Measurements from ENCODE around the gene SLC5A6.

The SLC5A6 gene

DNA sequence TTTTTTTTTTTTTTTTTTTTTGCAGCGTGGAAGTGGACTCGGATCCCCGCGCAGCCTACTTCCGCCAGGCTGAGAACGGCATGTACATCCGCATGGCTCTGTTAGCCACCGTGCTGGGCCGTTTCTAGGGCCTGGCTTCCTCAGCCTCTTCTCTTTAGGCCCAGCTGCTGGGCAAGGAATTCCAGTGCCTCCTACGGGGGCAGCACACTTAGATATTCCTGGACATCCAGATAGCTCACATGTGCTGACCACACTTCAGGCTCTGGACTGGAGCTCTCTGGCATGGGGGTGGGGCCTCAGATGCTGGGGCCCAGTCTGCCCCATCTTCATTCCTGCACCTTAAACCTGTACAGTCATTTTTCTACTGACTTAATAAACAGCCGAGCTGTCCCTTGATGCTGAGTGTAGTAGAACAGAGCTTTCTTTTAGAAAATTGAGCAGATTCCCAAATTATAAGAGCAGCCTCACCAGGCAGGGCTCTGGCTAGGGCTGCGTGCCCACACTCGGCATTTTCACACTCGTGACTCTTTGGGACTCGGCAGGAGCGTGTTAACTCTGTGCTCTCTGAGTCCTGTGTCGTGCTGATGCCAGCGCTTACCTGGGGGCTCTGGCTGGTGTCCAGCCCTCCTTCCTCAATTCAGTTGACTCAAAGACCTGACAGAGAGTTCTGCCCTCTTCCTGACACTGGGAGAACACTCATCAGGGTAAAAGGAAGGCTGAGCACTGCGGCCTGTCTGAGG lies 31.5 kb upstream of the SLC5A6 start:
- no peak overlapping the region for H3K4me3 Mint-ChIP-seq
- H3K36me3 Mint-ChIP-seq = peaks cover 32% of the 10 kb centered on the region
- CTCF ChIA-PET = interaction anchor here (1.1 kb wide), 1 partner anchor 61 kb away, joined by 3 read pairs; no protein-coding TSS in a partner anchor
- no peak overlapping the region for H3K27ac Mint-ChIP-seq
- H3K27me3 Mint-ChIP-seq = peaks cover 5% of the 10 kb centered on the region
- no peak for DNase-seq
- peaks cover 7% of the 10 kb centered on the region for H3K4me1 Mint-ChIP-seq
- no peaks in the 10 kb centered on the region for H3K9me3 Mint-ChIP-seq

DNA sequence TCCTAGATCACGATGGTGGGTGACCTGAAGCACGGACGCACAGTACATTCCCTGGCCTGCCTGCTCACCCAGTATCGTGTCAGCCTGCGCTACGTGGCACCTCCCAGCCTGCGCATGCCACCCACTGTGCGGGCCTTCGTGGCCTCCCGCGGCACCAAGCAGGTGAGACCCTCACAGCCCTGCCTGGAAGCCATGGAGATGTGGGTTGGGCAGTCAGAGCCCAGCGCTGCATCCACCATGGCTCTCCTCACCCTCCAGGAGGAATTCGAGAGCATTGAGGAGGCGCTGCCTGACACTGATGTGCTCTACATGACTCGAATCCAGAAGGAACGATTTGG lies 30.5 kb upstream of the SLC5A6 start:
- H3K36me3 Mint-ChIP-seq = peaks cover 41% of the 10 kb centered on the region

DNA sequence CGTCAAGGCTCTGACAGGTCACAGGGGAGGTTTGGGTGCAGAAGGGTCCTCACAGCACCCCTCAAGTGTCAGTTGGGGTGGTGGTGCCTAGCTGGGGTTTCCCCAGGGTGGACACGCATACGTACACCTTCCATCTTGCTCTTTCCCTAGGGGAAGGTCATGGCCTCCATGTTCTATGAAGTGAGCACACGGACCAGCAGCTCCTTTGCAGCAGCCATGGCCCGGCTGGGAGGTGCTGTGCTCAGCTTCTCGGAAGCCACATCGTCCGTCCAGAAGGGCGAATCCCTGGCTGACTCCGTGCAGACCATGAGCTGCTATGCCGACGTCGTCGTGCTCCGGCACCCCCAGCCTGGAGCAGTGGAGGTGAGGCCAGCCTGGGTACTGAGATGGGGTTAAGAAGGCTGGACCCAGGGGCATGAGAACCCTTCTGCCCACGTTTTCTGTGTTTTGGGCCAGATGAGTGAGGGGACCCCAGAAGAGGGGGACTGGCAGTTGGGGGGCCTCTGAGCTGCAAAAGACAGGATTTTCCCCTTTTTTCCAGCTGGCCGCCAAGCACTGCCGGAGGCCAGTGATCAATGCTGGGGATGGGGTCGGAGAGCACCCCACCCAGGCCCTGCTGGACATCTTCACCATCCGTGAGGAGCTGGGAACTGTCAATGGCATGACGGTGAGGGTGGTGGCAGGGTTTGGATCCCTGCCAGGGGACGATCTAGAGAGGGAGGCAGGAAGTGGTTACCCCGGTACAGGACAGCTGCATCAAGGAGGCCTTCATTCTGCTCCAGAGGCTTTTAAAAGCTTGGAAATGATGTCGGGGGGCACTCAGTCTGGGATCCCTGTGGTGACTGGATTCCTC lies 29.9 kb upstream of the SLC5A6 start:
- CTCF ChIA-PET = interaction anchor here (0.7 to 1.6 kb wide), 2 partner anchors 9 to 72 kb away, joined by 3 to 5 read pairs; no protein-coding TSS in a partner anchor
- H3K27ac Mint-ChIP-seq = no peak overlapping the region
- H3K9me3 Mint-ChIP-seq = no peaks in the 10 kb centered on the region
- H3K27me3 Mint-ChIP-seq = no peaks in the 10 kb centered on the region
- H3K36me3 Mint-ChIP-seq = peaks cover 46% of the 10 kb centered on the region
- H3K4me3 Mint-ChIP-seq = no peak overlapping the region
- no peak for DNase-seq
- H3K4me1 Mint-ChIP-seq = peaks cover 7% of the 10 kb centered on the region

More for the DNA sequence above, 30.5 kb upstream of the SLC5A6 start:
- Mint-ChIP-seq H3K27me3 (peaks cover 3% of the 10 kb centered on the region), H3K4me1 (peaks cover 7% of the 10 kb centered on the region), H3K4me3 (no peak overlapping the region), H3K27ac (peak overlapping the region; percentile 37), H3K9me3 (no peaks in the 10 kb centered on the region)
- CTCF ChIA-PET = interaction anchor here (0.7 kb wide), 1 partner anchor 10 kb away, joined by 3 read pairs; no protein-coding TSS in a partner anchor
- DNase-seq = no peak

DNA sequence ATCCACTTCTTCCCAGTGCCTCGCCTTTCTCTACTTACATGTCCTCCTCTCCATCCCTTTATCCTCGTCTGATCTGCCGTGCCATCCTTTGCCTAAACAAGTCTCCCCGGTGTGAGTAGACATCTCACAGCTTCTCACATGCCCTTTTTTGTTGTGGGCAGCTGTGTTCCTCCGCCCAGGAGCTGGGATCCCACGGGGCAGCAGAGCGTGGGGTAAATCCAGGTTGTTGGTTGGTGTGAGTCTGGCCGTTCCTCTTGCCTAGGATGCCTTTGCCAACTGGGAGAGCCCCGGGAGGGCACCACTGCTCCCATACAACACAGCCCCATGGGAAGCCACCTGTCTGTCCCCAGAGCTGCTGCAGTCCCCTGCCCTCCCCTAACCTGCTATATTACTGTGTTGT lies 28.3 kb upstream of the SLC5A6 start:
- H3K36me3 Mint-ChIP-seq = peaks cover 57% of the 10 kb centered on the region
- no peak for DNase-seq
- no peak overlapping the region for H3K4me3 Mint-ChIP-seq
- CTCF ChIA-PET = interaction anchor here (1.6 kb wide), 1 partner anchor 71 kb away, joined by 5 read pairs; no protein-coding TSS in a partner anchor
- peaks cover 7% of the 10 kb centered on the region for H3K4me1 Mint-ChIP-seq
- no peaks in the 10 kb centered on the region for H3K27me3 Mint-ChIP-seq
- H3K27ac Mint-ChIP-seq = no peak overlapping the region
- H3K9me3 Mint-ChIP-seq = no peaks in the 10 kb centered on the region

DNA sequence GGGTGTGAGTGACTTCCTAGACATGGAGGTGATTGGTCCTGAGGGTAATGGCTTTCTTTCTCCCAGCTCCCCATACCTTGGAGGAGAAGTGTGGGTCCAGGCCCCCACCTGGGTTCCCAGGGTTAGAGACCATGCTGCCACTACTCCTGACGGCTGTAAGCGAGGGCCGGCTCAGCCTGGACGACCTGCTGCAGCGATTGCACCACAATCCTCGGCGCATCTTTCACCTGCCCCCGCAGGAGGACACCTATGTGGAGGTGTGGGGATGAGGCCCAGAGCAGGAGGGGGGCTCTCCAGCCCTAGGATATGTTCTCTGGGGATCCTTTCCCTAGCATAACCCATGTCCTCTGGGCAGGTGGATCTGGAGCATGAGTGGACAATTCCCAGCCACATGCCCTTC lies 26.9 kb upstream of the SLC5A6 start:
- Mint-ChIP-seq H3K4me1 (peaks cover 7% of the 10 kb centered on the region), H3K36me3 (peaks cover 58% of the 10 kb centered on the region), H3K9me3 (no peaks in the 10 kb centered on the region), H3K27me3 (no peaks in the 10 kb centered on the region), H3K27ac (no peak overlapping the region), H3K4me3 (no peak overlapping the region)
- no peak for DNase-seq
- CTCF ChIA-PET = no interaction called here

DNA sequence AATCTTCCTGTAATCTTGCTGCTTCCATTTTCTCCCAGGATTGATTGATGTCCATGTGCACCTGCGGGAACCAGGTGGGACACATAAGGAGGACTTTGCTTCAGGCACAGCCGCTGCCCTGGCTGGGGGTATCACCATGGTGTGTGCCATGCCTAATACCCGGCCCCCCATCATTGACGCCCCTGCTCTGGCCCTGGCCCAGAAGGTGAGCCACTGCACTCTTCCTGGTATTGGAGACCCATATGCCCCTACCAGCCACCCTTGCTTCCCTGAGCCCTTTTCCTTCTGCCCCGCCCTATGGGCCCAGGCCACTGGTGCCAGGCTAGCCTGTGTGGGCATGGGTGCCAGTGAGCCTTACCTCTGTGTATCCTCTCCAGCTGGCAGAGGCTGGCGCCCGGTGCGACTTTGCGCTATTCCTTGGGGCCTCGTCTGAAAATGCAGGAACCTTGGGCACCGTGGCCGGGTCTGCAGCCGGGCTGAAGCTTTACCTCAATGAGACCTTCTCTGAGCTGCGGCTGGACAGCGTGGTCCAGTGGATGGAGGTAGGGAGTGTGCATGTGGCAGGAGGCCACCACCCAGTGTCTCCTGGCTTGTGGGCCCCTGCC lies 25.4 kb upstream of the SLC5A6 start:
- Mint-ChIP-seq H3K27ac (no peak overlapping the region), H3K4me1 (peaks cover 7% of the 10 kb centered on the region), H3K27me3 (no peaks in the 10 kb centered on the region), H3K36me3 (peaks cover 66% of the 10 kb centered on the region), H3K9me3 (no peaks in the 10 kb centered on the region), H3K4me3 (no peak overlapping the region)
- no peak for DNase-seq
- CTCF ChIA-PET = no interaction called here

DNA sequence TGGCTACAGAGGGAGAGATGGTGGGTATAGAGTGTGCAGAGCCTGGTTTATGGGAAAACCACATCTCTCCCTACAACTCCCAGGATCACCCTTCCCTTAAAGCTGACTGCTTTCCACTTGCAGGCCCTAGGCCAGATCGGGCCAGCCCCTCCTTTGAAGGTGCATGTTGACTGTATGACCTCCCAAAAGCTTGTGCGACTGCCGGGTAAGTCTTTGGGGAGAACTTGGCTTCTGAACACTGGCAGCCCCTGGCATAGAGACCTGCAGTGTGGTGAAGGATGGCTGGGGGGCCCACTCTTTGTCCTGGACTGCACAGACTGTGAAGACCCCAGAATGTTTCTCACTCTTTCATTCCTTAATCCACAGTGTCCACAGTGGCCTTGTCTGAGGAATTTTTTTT lies 24.6 kb upstream of the SLC5A6 start:
- no peak for DNase-seq
- Mint-ChIP-seq H3K4me1 (no peaks in the 10 kb centered on the region), H3K9me3 (no peaks in the 10 kb centered on the region), H3K27me3 (no peaks in the 10 kb centered on the region), H3K4me3 (no peak overlapping the region), H3K27ac (no peak overlapping the region), H3K36me3 (peaks cover 67% of the 10 kb centered on the region)
- CTCF ChIA-PET = no interaction called here

DNA sequence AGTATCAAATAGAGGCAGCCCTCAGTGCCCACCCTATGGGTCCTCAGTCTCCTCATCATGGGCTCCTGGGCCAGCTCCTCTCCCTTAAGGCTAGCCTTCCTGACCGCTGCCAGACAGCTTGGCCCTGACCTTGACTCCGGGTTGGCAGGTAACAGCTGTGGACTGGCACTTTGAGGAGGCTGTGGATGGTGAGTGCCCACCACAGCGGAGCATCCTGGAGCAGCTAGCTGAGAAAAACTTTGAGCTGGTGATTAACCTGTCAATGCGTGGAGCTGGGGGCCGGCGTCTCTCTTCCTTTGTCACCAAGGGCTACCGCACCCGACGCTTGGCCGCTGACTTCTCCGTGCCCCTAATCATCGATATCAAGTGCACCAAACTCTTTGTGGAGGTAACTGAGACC lies 24.1 kb upstream of the SLC5A6 start:
- no peak for DNase-seq
- Mint-ChIP-seq H3K9me3 (no peaks in the 10 kb centered on the region), H3K4me3 (no peak overlapping the region), H3K27me3 (no peaks in the 10 kb centered on the region), H3K36me3 (peaks cover 67% of the 10 kb centered on the region), H3K4me1 (no peaks in the 10 kb centered on the region), H3K27ac (no peak overlapping the region)
- CTCF ChIA-PET = no interaction called here

DNA sequence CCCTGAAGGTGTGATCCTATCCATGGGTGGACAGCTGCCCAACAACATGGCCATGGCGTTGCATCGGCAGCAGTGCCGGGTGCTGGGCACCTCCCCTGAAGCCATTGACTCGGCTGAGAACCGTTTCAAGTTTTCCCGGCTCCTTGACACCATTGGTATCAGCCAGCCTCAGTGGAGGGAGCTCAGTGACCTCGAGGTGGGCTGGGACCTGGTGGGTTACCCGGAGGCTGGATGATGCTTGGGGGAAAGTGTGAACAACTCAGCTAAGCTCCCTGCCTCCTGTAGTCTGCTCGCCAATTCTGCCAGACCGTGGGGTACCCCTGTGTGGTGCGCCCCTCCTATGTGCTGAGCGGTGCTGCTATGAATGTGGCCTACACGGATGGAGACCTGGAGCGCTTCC lies 21.3 kb upstream of the SLC5A6 start:
- no peak overlapping the region for H3K4me3 Mint-ChIP-seq
- CTCF ChIA-PET = interaction anchor here (0.5 to 1.4 kb wide), 3 partner anchors 9 to 69 kb away, joined by 3 read pairs; no protein-coding TSS in a partner anchor
- H3K9me3 Mint-ChIP-seq = no peaks in the 10 kb centered on the region
- peaks cover 57% of the 10 kb centered on the region for H3K36me3 Mint-ChIP-seq
- H3K27me3 Mint-ChIP-seq = no peaks in the 10 kb centered on the region
- no peak overlapping the region for H3K27ac Mint-ChIP-seq
- no peaks in the 10 kb centered on the region for H3K4me1 Mint-ChIP-seq
- DNase-seq = no peak

DNA sequence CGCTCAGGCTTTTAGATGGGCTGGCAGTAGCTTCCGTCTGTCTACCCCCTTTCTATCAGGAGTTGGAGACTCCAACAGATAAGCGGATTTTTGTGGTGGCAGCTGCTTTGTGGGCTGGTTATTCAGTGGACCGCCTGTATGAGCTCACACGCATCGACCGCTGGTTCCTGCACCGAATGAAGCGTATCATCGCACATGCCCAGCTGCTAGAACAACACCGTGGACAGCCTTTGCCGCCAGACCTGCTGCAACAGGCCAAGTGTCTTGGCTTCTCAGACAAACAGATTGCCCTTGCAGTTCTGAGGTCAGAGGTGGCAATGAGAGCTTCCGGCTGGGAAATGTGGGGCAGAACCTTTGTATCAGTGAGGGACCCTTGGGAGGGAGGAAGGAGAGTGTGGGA lies 19.9 kb upstream of the SLC5A6 start:
- Mint-ChIP-seq H3K4me1 (no peaks in the 10 kb centered on the region), H3K27ac (no peak overlapping the region), H3K9me3 (no peaks in the 10 kb centered on the region), H3K4me3 (no peak overlapping the region), H3K36me3 (peaks cover 51% of the 10 kb centered on the region), H3K27me3 (no peaks in the 10 kb centered on the region)
- CTCF ChIA-PET = interaction anchor here (0.8 to 1.4 kb wide), 2 partner anchors 71 to 271 kb away, joined by 3 read pairs; no protein-coding TSS in a partner anchor
- DNase-seq = no peak

DNA sequence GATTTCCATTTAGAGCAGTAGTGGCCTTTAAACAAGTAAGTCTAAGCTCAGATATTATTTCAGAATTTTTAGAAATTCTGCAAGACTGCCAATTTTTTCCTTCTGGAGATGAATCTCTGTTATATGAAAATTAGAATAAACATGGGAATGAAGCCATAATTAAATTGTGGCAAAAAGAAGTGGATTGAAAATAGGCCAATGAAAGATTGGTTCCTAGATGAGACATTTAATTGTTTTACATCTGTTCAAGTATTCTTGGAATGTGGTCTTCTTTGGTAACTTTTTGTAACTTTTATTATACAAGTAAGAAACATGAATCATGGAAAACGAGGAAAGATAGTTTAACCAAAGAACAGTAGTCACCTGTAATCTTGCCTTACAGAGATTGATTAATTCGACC lies 15.4 kb upstream of the SLC5A6 start:
- H3K4me3 Mint-ChIP-seq = no peak overlapping the region
- H3K4me1 Mint-ChIP-seq = no peaks in the 10 kb centered on the region
- no peaks in the 10 kb centered on the region for H3K9me3 Mint-ChIP-seq
- no peak for DNase-seq
- no peak overlapping the region for H3K27ac Mint-ChIP-seq
- no peaks in the 10 kb centered on the region for H3K27me3 Mint-ChIP-seq
- CTCF ChIA-PET = interaction anchor here (1.5 kb wide), 1 partner anchor 130 kb away, joined by 3 read pairs; no protein-coding TSS in a partner anchor
- peaks cover 41% of the 10 kb centered on the region for H3K36me3 Mint-ChIP-seq

DNA sequence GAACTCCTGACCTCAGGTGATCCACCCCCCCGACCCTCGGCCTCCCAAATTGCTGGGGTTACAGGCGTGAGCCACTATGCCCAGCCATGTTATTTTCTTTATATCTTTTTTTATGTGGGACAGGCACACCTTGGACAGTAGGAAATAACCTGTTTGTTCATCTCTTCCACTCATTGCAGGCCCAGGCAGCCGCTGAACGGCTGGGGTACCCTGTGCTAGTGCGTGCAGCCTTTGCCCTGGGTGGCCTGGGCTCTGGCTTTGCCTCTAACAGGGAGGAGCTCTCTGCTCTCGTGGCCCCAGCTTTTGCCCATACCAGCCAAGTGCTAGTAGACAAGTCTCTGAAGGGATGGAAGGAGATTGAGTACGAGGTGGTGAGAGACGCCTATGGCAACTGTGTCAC lies 13.5 kb upstream of the SLC5A6 start:
- no peaks in the 10 kb centered on the region for H3K27me3 Mint-ChIP-seq
- no peaks in the 10 kb centered on the region for H3K9me3 Mint-ChIP-seq
- H3K27ac Mint-ChIP-seq = no peak overlapping the region
- no peak for DNase-seq
- CTCF ChIA-PET = no interaction called here
- peaks cover 44% of the 10 kb centered on the region for H3K36me3 Mint-ChIP-seq
- H3K4me3 Mint-ChIP-seq = no peak overlapping the region
- no peaks in the 10 kb centered on the region for H3K4me1 Mint-ChIP-seq

DNA sequence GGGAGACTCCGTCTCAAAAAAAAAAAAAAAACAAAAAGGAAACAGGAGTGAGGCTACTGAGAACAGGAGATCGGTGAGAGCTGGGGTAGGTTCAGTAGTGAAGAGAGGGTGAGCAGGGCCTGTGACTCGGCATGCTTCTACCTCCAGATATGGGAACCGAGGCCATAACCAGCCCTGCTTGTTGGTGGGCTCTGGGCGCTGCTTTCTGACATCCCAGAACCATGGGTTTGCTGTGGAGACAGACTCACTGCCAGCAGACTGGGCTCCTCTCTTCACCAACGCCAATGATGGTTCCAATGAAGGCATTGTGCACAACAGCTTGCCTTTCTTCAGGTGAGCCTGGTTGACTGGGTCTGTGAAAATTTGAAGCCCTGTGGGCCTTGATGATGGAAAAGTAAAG lies 11.3 kb upstream of the SLC5A6 start:
- Mint-ChIP-seq H3K9me3 (no peaks in the 10 kb centered on the region), H3K27ac (no peak overlapping the region), H3K4me3 (no peak overlapping the region), H3K27me3 (no peaks in the 10 kb centered on the region), H3K4me1 (peaks cover 14% of the 10 kb centered on the region), H3K36me3 (peaks cover 45% of the 10 kb centered on the region)
- CTCF ChIA-PET = no interaction called here
- no peak for DNase-seq

DNA sequence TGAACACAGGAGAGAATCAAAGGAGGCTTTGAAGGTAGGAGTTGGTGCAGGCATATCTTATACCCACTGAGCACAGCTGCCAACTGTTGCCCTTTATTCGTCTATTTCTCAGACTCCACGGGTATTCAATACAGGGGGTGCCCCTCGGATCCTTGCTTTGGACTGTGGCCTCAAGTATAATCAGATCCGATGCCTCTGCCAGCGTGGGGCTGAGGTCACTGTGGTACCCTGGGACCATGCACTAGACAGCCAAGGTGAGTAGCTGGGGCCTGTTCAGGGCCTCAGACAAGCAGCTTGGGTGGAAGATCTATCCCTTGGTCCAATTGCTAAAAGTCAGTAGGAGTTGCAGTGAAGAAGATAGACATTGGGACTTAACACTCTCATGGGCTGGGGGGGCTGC lies 10.3 kb upstream of the SLC5A6 start:
- Mint-ChIP-seq H3K4me1 (peaks cover 24% of the 10 kb centered on the region), H3K27me3 (no peaks in the 10 kb centered on the region), H3K9me3 (no peaks in the 10 kb centered on the region), H3K4me3 (no peak overlapping the region), H3K36me3 (peaks cover 42% of the 10 kb centered on the region), H3K27ac (no peak overlapping the region)
- CTCF ChIA-PET = no interaction called here
- DNase-seq = no peak

All from activated naive CD4-positive, alpha-beta T cell treated with anti-CD3 and anti-CD28 coated beads, Interleukin-2, amount 10 ng/mL, durations not matched to agents 7 days and 5 days (primary cell).